Activated CD4-positive, CD25-positive, alpha-beta regulatory T cell treated with anti-CD3 and anti-CD28 coated beads, Interleukin-2, amount 50 U/mL, for 72 hours (primary cell): ENCODE data around the gene HDLBP.

Source experiments
- DNase-seq: peaks from one replicate; pipeline ENCODE4 v3.0.0; 2021

HDLBP gene

DNA sequence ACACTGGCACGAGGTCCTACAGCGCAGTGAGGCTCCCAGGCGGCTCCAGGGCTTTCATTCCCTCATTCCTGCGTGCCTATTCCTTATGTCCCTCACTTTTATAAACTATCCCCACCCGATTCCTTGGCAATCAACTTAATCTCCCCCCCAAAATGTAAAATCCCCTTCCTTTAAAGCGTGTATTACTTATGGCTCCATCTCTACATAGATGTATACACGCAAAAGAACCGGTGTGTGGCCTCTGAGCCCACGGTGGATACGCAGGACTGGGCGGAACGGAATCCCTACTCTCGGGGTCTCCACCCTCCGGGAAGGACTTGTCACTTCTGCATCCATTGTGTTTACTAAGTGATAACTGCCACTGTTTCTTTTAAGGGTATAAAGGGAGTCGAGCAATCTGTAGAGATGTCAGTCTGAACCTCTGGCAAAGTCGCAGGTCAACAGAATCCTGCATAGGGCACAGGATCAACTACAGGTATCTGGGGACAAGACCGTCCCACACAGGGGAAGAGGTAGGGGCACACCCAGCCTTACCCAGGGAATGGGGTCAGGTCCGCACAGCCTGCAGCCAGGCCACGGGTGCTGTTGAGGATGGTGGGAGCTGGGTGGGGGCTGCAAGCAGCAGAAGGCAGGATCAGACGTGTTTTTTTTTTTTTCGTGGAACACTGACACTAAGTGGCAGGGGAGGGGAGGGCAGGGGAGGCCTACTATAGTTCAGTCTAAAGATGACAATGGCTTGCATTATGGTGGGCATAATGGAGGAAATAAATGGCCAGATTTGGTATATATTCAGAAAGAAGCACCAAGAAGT lies 42.1 kb downstream of the HDLBP start:
- no peak for DNase-seq

DNA sequence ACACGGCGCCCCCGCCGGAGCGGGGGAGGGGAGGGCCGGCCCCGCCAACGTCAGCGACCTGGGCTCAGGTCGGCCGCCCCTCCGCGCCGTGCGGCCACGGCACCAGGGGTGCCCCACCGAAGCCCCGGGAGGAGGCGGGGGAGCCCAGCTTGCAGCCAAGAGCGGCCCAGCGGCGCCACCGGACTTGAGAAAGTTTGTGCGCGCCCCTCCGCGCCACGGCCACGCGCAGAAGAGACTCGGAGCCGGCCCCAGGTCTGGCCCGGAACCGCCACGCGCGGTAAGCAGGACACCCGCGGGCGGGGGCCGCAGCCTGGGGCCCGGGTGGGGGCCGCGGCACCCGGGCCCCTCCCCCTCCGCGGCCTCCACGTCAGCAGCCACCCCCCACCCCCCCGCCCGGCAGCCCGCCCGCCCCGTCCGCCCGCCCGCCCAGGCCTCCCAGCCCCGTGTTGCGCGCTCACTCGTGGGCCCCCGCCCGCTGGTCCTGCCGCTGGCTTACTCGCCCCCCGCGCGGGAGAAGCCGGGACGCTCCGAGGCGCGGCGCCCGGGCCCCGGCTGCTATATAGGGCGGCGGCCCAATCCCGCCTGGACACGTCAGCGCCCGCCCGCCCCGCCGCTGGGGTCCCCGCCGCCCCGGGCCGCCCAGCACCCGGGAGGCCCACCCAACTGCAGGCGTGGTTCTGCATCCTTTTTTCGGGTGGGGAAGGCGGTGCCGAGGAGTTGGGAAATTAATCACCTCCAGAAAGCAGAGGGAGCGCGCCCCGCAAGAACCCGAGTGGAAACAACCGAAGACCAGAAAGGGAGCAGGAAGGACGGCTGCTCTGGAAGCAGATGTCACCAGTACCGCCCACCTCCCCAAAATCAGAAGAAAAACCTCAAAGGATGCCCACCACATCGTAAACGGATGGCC lies 42.9 kb downstream of the HDLBP start:
- peak; percentile 34 for DNase-seq

DNA sequence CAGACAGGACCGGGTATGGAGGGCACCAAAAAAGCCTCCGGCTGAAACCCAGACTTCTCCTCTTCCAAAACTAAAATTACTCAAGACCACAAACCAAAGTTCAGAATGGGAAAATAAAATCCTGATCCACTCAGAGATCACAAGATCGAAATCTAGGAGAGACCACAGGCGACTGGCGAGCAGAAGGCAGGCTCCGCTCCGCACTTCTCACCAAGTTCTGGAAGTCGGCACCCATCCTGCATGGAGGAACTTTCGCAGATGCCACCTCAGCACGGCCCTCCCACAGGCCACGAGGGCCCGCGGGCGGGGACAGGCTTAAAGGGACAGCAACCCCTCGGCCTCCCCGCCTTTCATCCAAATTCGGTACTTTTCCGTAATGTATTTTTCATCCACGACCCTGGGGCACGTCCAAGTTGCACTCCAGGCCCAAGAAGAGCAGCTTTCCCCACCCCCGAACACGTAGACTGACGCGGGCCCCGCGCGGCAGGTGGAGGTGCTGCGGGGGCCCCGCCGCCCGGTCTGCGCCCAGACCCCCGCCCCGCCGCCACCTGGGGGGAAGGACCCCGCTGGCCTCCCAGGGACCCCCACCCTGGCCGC lies 43.7 kb downstream of the HDLBP start:
- DNase-seq, result peak; percentile 44

DNA sequence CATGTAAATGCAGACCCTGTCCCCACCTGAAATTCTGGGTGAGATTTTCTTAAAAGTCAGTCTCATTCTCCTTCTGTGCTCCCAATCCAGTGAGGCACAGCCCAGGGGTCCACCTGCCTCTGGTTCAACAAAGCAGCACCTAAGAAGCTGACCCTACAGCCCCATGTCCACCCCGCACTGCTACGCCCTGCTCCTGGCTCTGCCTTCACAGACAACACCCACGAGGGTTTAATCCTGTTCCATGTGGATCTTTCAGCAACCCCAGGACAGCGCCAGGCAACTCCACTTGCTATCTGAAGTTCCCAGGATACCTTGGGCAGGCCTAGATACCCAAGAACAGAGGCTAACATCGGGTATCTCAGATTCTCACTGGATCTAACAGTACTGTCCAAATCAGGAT lies 44.9 kb downstream of the HDLBP start:
- DNase-seq, result no peak

DNA sequence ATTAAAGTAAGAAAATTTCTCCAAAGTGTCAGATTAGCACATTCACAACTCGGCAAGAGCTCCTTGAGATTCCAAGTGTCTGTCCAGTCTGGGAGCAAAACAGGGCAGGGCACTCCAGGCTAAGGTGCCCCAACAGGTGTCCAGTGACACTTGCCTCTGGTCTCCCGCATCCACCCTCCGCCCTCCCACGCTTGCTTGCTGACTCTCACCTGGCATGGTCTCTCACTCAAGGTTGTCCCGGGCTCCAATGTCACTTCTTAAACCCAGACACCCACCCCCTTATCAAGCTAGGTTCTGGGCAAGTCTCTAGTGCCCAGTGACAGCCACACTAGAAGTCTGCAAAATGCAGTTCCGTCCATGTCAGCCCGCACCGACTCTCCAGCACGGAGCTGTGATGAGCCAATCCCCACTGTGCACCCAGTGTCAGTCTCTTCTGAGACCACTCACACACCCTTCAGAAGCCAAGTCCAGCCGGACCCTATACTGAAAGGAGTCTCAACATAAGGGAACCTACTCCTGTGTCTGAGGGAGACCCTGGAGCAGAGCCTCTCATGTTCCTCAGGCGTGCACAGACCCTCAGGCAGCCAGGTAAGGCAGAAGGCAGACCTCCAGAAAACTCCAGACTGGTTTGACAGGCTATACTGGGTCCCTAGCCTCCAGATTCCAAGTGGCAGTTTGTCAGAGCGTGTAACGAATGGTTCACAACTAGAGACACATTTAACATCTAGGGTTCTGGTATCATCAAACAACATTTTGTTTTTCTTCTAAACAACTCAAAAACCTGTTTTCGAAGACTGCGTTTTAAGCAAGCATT lies 45.6 kb downstream of the HDLBP start:
- no peak for DNase-seq

DNA sequence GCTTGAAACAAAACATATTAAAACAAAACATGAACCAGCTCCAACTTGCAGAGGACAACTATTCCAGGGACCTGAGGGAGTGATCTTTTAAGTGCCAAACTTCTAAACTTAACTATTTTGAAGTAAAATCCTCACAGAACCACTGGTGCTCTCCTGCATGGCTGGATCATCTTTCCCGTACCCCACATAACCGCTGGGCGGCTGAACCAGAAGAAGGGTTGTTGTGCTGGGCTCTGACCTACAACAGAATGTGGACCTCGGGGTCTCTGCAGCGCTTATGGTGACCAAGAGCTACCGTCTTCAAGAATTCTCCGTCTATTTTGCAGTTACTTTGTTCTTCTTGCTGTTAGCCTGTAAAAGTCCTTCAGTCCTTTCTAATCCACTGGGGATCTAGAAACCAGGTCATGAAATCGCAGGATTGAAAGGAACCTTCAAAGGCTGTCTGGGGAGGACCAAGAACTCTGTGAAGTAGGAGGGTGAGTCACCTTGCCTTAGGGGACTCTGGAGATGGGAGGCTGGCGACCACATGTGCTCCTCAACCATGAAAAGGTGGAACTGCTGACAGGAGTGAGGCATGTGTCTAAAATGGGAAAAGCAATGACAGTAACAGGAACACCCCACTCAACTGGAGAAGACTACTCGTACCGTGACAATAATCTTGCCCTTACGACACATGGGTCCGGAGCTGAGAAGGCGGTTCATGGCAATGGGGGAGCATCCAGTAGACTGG lies 46.6 kb downstream of the HDLBP start:
- no peak for DNase-seq

DNA sequence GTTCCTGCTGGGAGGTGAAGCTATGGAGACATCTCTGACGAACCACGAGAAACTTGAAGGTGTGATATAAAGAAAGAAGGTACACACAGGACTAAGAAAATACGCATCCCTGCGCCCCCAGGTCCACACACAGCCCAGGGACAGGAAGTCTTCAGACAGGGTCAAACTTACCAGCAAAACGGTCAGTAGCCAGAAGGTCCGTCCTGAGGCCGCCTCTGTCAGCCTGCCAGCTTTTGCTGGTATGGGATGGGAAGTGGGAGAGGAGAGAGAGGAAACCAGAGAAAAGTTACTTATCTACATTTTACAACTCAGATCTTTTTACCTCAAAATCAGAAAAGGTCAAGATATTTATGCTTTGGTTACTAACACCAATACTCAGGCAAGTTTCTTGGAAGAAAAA lies 47.2 kb downstream of the HDLBP start:
- no peak for DNase-seq

DNA sequence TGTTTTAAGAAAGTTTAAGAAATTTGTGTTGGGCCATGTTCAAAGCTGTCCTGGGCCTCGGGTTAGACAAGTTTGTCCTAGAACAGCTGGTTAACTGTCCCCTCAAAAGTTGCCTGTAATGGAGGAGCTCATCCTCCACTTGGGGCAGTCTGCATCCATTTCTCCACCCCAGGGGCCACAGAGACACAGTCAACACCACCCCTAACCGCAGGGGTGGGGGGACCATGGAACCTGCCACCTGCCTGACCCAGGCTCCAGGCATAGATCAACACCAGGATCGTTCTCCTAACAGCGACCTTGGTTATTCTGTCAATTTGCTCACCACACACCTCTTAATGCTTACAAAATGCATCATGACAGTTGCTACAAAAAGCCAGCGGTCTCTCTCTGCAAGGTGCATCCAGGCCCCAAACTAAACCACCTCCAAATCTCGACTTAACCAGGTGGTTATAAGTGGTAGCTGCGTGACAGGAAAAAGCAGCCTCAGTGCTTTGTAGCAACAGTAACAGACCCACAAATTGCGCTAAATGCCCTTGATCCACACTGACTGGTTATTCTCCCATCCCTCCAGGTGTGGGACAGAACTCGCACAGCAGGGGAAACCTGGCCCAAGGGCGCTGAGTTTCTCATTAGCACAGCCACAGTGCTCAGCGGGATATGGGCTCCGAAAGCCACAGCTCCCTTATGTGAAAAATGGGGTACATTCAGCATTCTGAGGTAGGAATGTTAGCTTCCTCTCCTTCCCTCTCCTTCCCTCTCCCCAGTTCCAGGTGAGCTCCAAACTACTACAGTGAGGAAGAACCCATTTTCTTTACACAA lies 48.0 kb downstream of the HDLBP start:
- DNase-seq, result no peak

DNA sequence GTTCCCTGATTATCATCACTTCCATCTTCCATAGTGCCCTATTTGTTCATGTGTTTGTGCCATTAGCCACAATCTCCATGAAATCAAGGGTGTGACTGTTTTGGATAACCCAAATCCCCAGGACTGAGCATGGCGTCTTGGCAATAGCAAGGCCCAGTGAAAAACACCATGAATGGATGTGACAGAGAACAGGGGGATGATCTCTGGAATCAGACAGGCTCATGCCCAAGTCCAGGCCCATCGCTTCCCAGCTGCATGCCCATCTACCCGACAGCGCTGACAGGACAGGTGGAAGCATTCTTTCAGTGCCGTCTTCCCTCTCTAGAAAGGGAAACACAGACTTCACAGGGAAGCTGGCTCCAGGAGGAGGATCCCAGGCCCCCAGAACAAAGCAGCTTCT lies 50.0 kb downstream of the HDLBP start:
- DNase-seq, result no peak

DNA sequence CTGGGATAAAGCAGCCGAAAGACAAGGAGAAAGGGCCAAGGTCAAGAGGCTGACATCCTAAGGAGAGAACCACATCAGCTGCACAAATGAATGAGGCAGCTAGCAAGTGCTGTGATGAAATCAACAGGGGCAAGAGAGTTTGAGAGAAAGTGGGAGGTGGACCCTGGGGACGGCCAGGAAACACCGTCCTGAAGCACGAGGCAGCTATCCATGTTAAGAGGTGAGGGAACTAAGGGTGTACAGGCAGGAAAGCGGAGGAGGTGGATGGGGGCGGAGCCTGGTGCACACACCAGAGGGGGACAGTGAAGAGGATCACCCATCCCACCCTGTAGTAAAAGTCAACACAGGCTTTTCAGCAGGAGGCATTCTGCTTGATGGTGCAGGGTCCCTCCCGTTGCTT lies 52.4 kb downstream of the HDLBP start:
- DNase-seq, result no peak

DNA sequence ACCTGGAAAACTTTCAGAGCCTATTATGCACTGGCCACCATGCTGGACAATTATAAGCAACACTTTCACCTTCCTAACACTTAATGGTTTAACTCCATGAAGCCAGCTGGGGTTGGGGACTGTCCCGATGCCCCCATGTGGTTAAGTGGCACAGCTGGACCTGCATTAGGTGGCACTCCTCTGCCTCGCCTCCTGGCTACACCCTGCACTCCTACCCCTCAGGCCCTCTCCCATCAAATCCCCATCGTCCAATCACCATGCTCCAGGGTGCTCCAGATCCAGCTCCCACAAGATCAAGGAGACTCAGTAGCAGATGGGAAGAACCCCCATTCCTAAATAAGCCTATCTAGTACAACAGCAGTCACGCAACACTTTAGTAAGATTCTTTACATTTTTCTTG lies 53.8 kb downstream of the HDLBP start:
- DNase-seq, result no peak

DNA sequence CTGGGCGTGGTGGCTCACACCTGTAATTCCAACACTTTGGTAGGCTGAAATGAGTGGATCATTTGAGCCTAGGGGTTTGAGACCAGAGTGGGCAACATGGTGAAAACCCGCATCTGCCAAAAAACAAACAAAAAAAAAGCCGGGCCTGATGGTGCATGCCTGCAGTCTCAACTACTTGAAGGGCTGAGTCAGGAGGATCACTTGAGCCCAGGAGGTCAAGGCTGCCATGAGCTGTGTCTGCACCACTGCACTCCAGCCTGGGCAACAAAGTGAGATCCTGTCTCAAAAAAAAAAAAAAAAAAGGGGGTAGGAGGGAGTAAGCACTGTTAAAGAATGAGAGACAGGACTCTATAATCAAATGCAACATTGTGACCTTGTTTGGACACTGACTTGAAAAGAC lies 54.6 kb downstream of the HDLBP start:
- DNase-seq, result no peak

DNA sequence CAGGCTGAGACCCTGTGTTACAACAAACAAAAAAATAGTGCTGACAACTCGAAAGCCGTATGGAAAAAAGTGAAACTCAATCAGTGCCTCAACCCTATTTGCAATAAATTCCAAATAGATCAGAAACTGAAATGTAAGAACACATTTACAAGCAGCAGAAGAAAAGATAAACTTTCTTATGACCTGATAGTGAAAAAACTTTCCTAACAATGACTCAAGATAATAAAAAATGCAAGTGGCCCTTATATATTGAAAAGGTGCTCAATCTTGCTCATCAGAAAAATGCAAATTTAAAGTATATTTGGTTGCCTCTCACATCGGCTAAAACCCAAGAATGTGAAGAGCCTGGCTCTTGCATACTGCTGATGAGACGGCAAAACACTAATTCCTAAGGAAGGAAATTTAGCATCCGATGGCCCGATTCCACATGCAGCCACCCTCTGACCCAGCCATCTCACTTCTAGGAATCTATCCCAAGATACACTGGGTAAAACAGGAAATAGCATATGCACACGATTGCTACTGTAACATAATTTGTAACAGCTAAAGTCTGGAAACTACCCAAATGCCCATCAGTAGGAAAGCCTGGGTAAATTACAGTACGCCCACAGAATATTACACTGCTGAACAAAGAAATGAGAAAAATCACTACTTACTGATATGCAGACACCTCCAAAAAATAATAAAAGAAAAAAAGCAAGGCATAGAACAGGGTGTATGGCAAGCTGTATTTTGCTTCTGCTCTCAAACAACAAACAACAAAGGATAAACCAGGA lies 56.8 kb downstream of the HDLBP start:
- DNase-seq, result no peak

DNA sequence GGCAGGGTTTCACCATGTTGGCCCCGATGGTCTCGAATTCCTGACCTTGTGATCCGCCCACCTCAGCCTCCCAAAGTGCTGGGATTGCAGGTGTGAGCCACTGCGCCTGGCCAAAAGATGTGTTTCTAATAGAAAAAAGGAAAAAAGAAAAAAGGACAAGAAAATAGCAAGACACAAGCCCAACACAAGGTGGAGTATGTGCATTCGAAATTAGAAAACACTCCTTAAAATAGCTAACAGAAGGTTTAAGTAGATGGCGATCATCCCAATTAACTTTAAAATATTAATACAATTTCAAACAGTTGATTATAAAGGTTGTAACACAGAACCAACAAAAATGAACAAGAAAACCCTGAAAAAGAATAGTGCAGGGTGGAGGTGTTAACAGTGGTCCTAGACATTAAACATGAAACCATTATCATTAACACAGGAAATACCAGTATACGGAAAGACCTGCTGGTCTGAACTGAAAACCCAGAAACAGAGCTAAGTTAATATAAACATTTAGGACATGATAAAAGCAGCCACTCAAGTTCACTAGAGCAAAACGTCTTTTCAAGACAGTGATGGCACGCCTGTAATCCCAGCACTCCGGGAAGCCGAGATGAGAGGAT lies 57.9 kb downstream of the HDLBP start:
- no peak for DNase-seq

DNA sequence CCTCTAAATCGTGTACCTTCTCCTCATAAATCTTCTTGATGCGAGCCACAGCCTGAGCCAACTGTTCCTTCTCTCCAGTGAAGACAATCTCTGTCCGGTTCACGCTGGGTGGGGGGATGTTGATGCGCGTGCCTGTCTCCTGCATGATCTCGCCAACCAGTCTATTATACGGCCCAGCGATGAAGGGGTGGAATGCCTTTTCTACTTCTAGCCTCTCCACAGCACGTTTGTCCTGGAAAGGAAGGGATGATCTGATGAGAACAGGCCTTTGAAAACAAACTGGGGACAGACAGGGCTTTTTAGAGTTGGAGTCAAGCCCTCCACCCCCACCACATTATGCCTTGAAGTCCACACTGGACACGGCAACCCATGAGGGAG lies 59.3 kb downstream of the HDLBP start:
- DNase-seq, result no peak

DNA sequence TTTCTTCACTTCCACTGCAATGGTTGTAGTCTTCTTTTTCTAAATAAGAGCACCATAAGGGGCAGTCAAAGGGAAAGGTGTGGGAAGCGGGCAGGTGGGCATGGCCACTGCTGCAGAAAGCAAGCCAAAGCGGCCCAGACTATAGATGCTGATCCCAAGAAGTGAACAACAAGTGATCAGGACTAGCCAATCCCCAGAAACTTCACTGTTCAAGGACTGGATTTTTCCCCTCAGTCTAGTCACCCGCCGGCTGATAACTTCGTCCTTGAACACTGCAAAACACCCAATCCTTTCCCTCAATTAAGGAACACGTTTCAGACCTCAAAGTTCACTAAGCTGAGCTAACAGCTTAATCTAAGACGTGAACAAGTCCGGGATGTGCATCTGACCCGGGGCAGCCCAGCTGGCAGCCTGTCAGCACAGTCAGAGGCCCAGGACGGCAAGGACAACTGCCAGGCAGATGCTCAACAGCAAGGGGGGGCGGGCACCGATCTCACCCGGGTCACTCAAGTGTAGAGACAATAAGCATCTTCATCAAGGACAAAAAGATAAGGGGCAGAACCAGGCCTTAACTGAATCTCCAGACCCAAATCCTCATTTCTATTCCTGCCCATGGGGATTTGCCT lies 59.8 kb downstream of the HDLBP start:
- no peak for DNase-seq

DNA sequence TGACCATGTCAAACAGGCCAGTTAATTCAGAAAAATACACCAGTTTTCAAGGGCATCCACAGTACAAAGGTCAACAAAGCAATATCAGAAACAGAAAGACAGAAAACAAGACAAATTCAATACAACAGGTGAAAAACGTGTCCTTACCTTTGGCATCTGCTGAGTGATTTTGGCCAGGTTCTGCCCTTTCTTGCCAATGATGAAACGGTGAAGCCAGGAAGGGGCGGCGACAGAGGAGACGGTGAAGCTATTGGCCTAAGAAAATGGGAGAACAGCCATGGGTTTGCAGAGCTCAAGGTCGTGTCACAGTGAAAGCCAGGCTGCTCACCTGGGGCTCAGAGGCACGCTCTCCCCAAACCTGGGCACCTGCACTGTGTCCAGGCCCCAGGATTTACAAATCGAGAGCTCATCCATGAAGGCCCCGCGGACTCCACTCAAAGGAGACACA lies 60.5 kb downstream of the HDLBP start:
- DNase-seq, result no peak

DNA sequence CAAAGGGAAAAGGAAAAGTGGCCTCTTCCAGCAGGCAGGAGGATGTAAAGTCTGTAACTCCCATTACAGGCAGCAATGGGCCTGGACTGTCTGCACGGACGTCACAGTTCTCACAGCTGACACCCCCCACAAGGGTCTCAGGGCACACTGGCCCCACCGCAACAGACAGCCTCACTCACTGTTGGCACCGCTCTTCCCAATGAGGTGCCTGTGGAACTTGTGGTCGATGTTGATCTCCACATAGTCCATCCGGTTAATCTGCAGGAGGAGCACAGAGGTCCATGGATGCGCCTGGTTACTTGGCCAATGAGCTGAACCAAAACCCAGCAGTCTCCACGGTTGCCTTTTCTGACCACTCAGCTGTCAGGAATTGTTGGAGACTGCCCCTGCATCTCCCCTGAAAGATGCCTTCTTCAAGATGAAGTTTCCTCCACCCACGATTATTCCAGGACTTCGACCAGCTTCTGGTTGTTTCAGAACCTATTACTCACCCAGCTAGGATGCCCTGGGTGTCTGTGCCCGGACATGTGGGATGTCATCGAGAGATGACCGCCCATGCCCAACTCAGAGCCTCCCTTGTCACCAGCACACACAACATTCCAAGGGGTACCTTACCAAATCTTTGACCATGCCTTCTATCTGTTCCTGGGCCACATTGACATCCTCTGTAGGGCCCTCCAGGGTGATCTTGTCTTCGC lies 62.5 kb downstream of the HDLBP start:
- DNase-seq, result no peak

DNA sequence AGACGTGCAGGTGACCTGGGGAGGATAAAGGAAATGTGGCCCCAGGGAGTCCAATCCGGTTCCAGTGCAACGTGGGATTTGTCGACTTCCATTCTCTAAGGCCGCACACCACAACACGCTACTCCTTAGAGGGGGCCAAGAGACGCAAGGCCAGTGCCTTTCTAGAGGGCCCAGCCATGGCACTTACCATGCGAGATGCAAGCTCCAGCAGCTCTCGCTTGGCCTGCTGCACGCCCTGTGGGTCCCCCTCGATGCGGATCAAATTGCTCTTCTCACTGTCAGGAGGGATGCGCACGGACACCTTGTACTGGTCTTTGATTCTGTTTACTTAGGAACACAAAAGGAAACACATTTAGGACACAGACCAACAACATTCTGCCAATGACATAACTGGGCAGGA lies 65.8 kb downstream of the HDLBP start:
- DNase-seq, result no peak
